Esophagus squamous epithelium (tissue), 4 donors: Measurements from ENCODE around the gene ANKRD60.
A peak's percentile ranks its signal among the peaks of the same experiment; 100 is the strongest.

Source experiments
- POLR2A ChIP-seq, 4 donors: fragments of 450-650 bp; IDR thresholded peaks; one replicate each; pipeline ENCODE4 v1.6.1; 2017; ENCODE audit warnings: antibody characterized with exemption in 4 of 4, mild to moderate bottlenecking in 4 of 4, moderate library complexity in 3 of 4
- TF ChIP-seq, protein P1 (sequence below), 6 experiments: fragments of 450-650 bp in 4 of 6; fragments of 200-600 bp in 2 of 6; sonication (generic) in 2 of 6; IDR thresholded peaks; one replicate each; pipeline ENCODE4 v1.5.1; 2016 to 2019; ENCODE audit warnings: antibody characterized with exemption in 6 of 6, mild to moderate bottlenecking in 4 of 6, moderate library complexity in 4 of 6

GRCh38 chr20:58246346-58246745, 17.9 kb upstream of the ANKRD60 start:
- TF ChIP-seq POLR2A (IDR thresholded peaks at IDR 0.05), result no peak
- TF ChIP-seq, protein P1, sequence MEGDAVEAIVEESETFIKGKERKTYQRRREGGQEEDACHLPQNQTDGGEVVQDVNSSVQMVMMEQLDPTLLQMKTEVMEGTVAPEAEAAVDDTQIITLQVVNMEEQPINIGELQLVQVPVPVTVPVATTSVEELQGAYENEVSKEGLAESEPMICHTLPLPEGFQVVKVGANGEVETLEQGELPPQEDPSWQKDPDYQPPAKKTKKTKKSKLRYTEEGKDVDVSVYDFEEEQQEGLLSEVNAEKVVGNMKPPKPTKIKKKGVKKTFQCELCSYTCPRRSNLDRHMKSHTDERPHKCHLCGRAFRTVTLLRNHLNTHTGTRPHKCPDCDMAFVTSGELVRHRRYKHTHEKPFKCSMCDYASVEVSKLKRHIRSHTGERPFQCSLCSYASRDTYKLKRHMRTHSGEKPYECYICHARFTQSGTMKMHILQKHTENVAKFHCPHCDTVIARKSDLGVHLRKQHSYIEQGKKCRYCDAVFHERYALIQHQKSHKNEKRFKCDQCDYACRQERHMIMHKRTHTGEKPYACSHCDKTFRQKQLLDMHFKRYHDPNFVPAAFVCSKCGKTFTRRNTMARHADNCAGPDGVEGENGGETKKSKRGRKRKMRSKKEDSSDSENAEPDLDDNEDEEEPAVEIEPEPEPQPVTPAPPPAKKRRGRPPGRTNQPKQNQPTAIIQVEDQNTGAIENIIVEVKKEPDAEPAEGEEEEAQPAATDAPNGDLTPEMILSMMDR (IDR thresholded peaks at IDR 0.05), result peak in 1 of 6 experiments; percentile 35
